GM23338 (cell line): ENCODE data around the gene XXYLT1. TPM values are rescaled to one million over a fixed set of nuclear protein-coding genes. Genes with fewer than 3 reads are reported as not detected.

Source experiments
- ATAC-seq: fragments of 200-7000 bp; cut with Tn5 transposase; 3 replicates; pipeline ENCODE4 v1.9.1; 2020
- DNase-seq: peaks from one replicate; pipeline ENCODE4 v3.0.0-alpha.2; 2015; ENCODE audit warnings: low spot score
- H2AFZ ChIP-seq: fragments of 200-600 bp; sonication (generic); 2 replicates; pipeline ENCODE4 v1.8.0; 2016; ENCODE audit warnings: antibody characterized with exemption, mild to moderate bottlenecking, moderate library complexity
- H3F3A ChIP-seq: fragments of 200-600 bp; sonication (generic); replicated peaks from 2 replicates; pipeline ENCODE4 v1.8.0; 2017; ENCODE audit warnings: antibody characterized with exemption, mixed run types, low read depth
- H3K27ac ChIP-seq: fragments of 200-600 bp; sonication (generic); 2 replicates; pipeline ENCODE4 v1.6.1; 2016; ENCODE audit warnings: low read depth
- H3K27me3 ChIP-seq: fragments of 200-600 bp; sonication (generic); 2 replicates; pipeline ENCODE4 v1.8.0; 2016; ENCODE audit warnings: mild to moderate bottlenecking, mixed run types, moderate library complexity; ENCODE audit not compliant: insufficient read depth
- H3K36me3 ChIP-seq: fragments of 200-600 bp; sonication (generic); 2 replicates; pipeline ENCODE4 v1.8.0; 2016; ENCODE audit warnings: mild to moderate bottlenecking; ENCODE audit not compliant: insufficient read depth
- H3K4me1 ChIP-seq: fragments of 200-600 bp; sonication (generic); 2 replicates; pipeline ENCODE4 v1.8.0; 2016; ENCODE audit warnings: mild to moderate bottlenecking, moderate library complexity; ENCODE audit not compliant: insufficient read depth
- H3K4me2 ChIP-seq: fragments of 200-600 bp; sonication (generic); 2 replicates; pipeline ENCODE4 v1.7.1; 2017; ENCODE audit warnings: mixed run types
- H3K4me3 ChIP-seq: fragments of 200-600 bp; sonication (generic); 2 replicates; pipeline ENCODE4 v1.6.1; 2016; ENCODE audit warnings: mixed run types
- H3K79me2 ChIP-seq: fragments of 200-600 bp; sonication (generic); replicated peaks from 2 replicates; pipeline ENCODE4 v1.8.0; 2017; ENCODE audit warnings: mild to moderate bottlenecking; ENCODE audit not compliant: insufficient read depth
- H3K9me2 ChIP-seq: fragments of 200-600 bp; sonication (generic); 2 replicates; pipeline ENCODE4 v1.8.0; 2017; ENCODE audit not compliant: insufficient read depth
- H4K20me1 ChIP-seq: fragments of 200-600 bp; sonication (generic); replicated peaks from 2 replicates; pipeline ENCODE4 v1.8.0; 2017; ENCODE audit warnings: mild to moderate bottlenecking; ENCODE audit not compliant: insufficient read depth
- H3K27ac Mint-ChIP-seq: 2 replicates; pipeline ENCODE4 v1.8.0; 2020; ENCODE audit warnings: inconsistent platforms, mild to moderate bottlenecking, moderate library complexity, mixed read lengths
- H3K27me3 Mint-ChIP-seq: 3 replicates; pipeline ENCODE4 v1.8.0; 2022; ENCODE audit warnings: low read depth, mild to moderate bottlenecking, moderate library complexity, mixed read lengths, inconsistent platforms; ENCODE audit not compliant: insufficient read depth, poor library complexity
- H3K36me3 Mint-ChIP-seq: 3 replicates; pipeline ENCODE4 v1.8.0; 2021; ENCODE audit warnings: low read depth, mild to moderate bottlenecking, inconsistent platforms, moderate library complexity, mixed read lengths
- H3K4me1 Mint-ChIP-seq: 3 replicates; pipeline ENCODE4 v1.8.0; 2020; ENCODE audit warnings: mild to moderate bottlenecking, inconsistent platforms, mixed read lengths
- H3K4me3 Mint-ChIP-seq: 3 replicates; pipeline ENCODE4 v1.8.0; 2021; ENCODE audit warnings: moderate library complexity, mild to moderate bottlenecking, inconsistent platforms, mixed read lengths
- H3K9me3 Mint-ChIP-seq: 3 replicates; pipeline ENCODE4 v1.8.0; 2020; ENCODE audit warnings: moderate library complexity, mild to moderate bottlenecking, inconsistent platforms, mixed read lengths
- CREB1 ChIP-seq: fragments of 250-450 bp; sonication (Bioruptor Pico); IDR thresholded peaks from 2 replicates; pipeline ENCODE4 v1.5.0; 2020; ENCODE audit warnings: low read depth, mild to moderate bottlenecking, moderate library complexity
- EZH2 ChIP-seq: fragments of 200-600 bp; sonication (generic); IDR thresholded peaks from one replicate; pipeline ENCODE4 v1.8.0; 2017; ENCODE audit warnings: antibody characterized with exemption, mild to moderate bottlenecking, low read depth; ENCODE audit not compliant: unreplicated experiment
- EZH2phosphoT487 ChIP-seq: fragments of 200-600 bp; sonication (generic); IDR thresholded peaks from one replicate; pipeline ENCODE4 v1.8.1; 2018; ENCODE audit warnings: antibody characterized with exemption; ENCODE audit not compliant: unreplicated experiment
- JUNB ChIP-seq: IDR thresholded peaks from one replicate; pipeline ENCODE4 v1.6.1; 2016; ENCODE audit warnings: antibody characterized with exemption; ENCODE audit not compliant: unreplicated experiment
- NANOG ChIP-seq: IDR thresholded peaks from 2 replicates; pipeline ENCODE4 v1.6.1; 2016; ENCODE audit warnings: antibody characterized with exemption, borderline replicate concordance
- POLR2AphosphoS5 ChIP-seq: IDR thresholded peaks from 2 replicates; pipeline ENCODE4 v1.6.1; 2016; ENCODE audit warnings: antibody characterized with exemption, low read depth
- STAT1 ChIP-seq: IDR thresholded peaks from one replicate; pipeline ENCODE4 v1.6.1; 2016; ENCODE audit warnings: antibody characterized with exemption; ENCODE audit not compliant: unreplicated experiment
- ZNF114 ChIP-seq: fragments of 250-450 bp; sonication (Bioruptor Pico); IDR thresholded peaks from 2 replicates; pipeline ENCODE4 v1.5.0; 2020; ENCODE audit warnings: mild to moderate bottlenecking, moderate library complexity
- ZNF331 ChIP-seq: fragments of 250-450 bp; sonication (Bioruptor Pico); IDR thresholded peaks from 2 replicates; pipeline ENCODE4 v1.5.0; 2020; ENCODE audit warnings: low read depth, mild to moderate bottlenecking, moderate library complexity
- polyA plus RNA-seq: library from polyadenylated mRNA; unstranded; fragments of >200 nt; fragmentation: Nextera tagmentation; extraction: Ambion mirVana; gene quantifications from 2 replicates; pipeline ENCODE4 v1.2.1, GENCODE V29; 2016
- total RNA-seq: library from RNA; depleted of rRNA; stranded (reverse); fragments of >200 nt; shearing (Covaris generic); gene quantifications from 2 replicates; pipeline ENCODE4 v1.2.3, GENCODE V29; 2014
- TF ChIP-seq, protein P1 (sequence below): IDR thresholded peaks from 2 replicates; pipeline ENCODE4 v1.6.1; 2016; ENCODE audit warnings: antibody characterized with exemption
- TF ChIP-seq, protein P2 (sequence below): IDR thresholded peaks from one replicate; pipeline ENCODE4 v1.6.1; 2018; ENCODE audit warnings: antibody characterized with exemption; ENCODE audit not compliant: unreplicated experiment
- TF ChIP-seq, protein P3 (sequence below), 2 experiments: fragments of 200-600 bp in 1 of 2; sonication (generic) in 1 of 2; conservative IDR thresholded peaks; 2 replicates each; pipeline versions ENCODE4 v1.5.1 to v1.6.1; 2016 to 2017; ENCODE audit warnings: antibody characterized with exemption in 2 of 2, low read depth in 2 of 2, mild to moderate bottlenecking in 2 of 2, moderate library complexity in 1 of 2

The XXYLT1 gene
- total and polyA plus RNA-seq, 2 experiments from 2014 or later: 13.5 to 34.8 TPM

DNA sequence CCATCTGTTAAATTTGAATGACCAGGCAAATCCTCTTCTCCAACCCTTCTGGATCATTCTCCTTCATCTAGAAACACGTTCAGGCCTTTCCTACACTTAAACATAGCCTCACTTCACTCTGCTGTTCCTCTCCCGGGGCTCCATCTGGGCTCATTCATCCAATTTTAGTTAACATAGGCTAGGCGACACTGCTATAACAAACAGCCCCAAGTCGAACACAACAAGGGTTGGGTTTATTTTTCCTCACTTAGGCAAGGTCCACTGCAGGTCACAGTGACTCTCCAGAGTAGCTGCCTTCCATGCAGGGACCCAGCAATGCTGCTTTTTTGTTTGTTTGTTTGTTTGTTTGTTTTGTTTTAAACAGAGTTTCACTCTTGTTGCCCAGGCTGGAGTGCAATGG is 250.8 kb downstream of the XXYLT1 start:
- Histone ChIP-seq H3K4me1 (no peaks in the 10 kb centered on the region), H3K36me3 (no peaks in the 10 kb centered on the region), H3K79me2 (no peaks in the 10 kb centered on the region), H3F3A (no peaks in the 10 kb centered on the region), H3K27me3 (no peaks in the 10 kb centered on the region), H3K9me2 (0 out of 2 replicates have a peak, but pooled peaks cover 4% of the 10 kb centered on the region), H4K20me1 (no peaks in the 10 kb centered on the region), H3K27ac (no peak overlapping the region), H3K4me3 (no peak overlapping the region), H3K4me2 (no peak overlapping the region), H2AFZ (no peak overlapping the region)
- Mint-ChIP-seq H3K4me1 (no peaks in the 10 kb centered on the region; the same call in 2 of the 3 replicates), H3K27me3 (peaks cover 3% of the 10 kb centered on the region), H3K27ac (no peak overlapping the region), H3K9me3 (peaks cover 3% of the 10 kb centered on the region; the same call in 2 of the 3 replicates), H3K36me3 (no peaks in the 10 kb centered on the region), H3K4me3 (no peak overlapping the region)
- no peak for DNase-seq
- no peak for TF ChIP-seq POLR2AphosphoS5
- TF ChIP-seq, protein P1, sequence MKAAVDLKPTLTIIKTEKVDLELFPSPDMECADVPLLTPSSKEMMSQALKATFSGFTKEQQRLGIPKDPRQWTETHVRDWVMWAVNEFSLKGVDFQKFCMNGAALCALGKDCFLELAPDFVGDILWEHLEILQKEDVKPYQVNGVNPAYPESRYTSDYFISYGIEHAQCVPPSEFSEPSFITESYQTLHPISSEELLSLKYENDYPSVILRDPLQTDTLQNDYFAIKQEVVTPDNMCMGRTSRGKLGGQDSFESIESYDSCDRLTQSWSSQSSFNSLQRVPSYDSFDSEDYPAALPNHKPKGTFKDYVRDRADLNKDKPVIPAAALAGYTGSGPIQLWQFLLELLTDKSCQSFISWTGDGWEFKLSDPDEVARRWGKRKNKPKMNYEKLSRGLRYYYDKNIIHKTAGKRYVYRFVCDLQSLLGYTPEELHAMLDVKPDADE: no peak
- no peak for TF ChIP-seq ZNF331 (CRISPR knock-in tag)
- no peak for TF ChIP-seq NANOG
- no peak for TF ChIP-seq STAT1
- TF ChIP-seq EZH2phosphoT487: no peak
- TF ChIP-seq, protein P2, sequence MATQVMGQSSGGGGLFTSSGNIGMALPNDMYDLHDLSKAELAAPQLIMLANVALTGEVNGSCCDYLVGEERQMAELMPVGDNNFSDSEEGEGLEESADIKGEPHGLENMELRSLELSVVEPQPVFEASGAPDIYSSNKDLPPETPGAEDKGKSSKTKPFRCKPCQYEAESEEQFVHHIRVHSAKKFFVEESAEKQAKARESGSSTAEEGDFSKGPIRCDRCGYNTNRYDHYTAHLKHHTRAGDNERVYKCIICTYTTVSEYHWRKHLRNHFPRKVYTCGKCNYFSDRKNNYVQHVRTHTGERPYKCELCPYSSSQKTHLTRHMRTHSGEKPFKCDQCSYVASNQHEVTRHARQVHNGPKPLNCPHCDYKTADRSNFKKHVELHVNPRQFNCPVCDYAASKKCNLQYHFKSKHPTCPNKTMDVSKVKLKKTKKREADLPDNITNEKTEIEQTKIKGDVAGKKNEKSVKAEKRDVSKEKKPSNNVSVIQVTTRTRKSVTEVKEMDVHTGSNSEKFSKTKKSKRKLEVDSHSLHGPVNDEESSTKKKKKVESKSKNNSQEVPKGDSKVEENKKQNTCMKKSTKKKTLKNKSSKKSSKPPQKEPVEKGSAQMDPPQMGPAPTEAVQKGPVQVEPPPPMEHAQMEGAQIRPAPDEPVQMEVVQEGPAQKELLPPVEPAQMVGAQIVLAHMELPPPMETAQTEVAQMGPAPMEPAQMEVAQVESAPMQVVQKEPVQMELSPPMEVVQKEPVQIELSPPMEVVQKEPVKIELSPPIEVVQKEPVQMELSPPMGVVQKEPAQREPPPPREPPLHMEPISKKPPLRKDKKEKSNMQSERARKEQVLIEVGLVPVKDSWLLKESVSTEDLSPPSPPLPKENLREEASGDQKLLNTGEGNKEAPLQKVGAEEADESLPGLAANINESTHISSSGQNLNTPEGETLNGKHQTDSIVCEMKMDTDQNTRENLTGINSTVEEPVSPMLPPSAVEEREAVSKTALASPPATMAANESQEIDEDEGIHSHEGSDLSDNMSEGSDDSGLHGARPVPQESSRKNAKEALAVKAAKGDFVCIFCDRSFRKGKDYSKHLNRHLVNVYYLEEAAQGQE: no peak
- TF ChIP-seq, protein P3, sequence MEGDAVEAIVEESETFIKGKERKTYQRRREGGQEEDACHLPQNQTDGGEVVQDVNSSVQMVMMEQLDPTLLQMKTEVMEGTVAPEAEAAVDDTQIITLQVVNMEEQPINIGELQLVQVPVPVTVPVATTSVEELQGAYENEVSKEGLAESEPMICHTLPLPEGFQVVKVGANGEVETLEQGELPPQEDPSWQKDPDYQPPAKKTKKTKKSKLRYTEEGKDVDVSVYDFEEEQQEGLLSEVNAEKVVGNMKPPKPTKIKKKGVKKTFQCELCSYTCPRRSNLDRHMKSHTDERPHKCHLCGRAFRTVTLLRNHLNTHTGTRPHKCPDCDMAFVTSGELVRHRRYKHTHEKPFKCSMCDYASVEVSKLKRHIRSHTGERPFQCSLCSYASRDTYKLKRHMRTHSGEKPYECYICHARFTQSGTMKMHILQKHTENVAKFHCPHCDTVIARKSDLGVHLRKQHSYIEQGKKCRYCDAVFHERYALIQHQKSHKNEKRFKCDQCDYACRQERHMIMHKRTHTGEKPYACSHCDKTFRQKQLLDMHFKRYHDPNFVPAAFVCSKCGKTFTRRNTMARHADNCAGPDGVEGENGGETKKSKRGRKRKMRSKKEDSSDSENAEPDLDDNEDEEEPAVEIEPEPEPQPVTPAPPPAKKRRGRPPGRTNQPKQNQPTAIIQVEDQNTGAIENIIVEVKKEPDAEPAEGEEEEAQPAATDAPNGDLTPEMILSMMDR (conservative IDR thresholded peaks at IDR 0.05; ENCODE audit: low read depth in 2 of 2): no peak
- TF ChIP-seq EZH2: no peak
- TF ChIP-seq ZNF114 (CRISPR knock-in tag): no peak
- no peak for TF ChIP-seq JUNB
- no peak for TF ChIP-seq CREB1 (CRISPR knock-in tag)
- ATAC-seq: no peak
